ENCODE data around the gene C15orf39. TPM values are rescaled to one million over a fixed set of nuclear protein-coding genes. Genes with fewer than 3 reads are reported as not detected.

The C15orf39 gene
- total RNA-seq, 2 experiments from 2014 or later, result 47.0 to 48.6 TPM

GRCh38 chr15:75203017-75203907 lies 1.6 kb downstream of the C15orf39 start:
- Mint-ChIP-seq H3K4me3 (peak overlapping the region; percentile 92), H3K9me3 (no peaks in the 10 kb centered on the region), H3K36me3 (ENCODE audit: low read depth) (peaks cover 14% of the 10 kb centered on the region), H3K4me1 (peaks cover 57% of the 10 kb centered on the region), H3K27me3 (no peaks in the 10 kb centered on the region), H3K27ac (peak overlapping the region; percentile 93)
- POLR2A ChIA-PET, result interaction anchor here (0.6 to 0.7 kb wide), 2 partner anchors 101 to 149 kb away, joined by 4 to 9 read pairs; no protein-coding TSS in a partner anchor
- CTCF ChIA-PET, result interaction anchor here (0.6 to 2.4 kb wide), 8 partner anchors 12 to 639 kb away, joined by 3 to 34 read pairs (median 4); no protein-coding TSS in a partner anchor
- peak; percentile 12 for DNase-seq

DNA sequence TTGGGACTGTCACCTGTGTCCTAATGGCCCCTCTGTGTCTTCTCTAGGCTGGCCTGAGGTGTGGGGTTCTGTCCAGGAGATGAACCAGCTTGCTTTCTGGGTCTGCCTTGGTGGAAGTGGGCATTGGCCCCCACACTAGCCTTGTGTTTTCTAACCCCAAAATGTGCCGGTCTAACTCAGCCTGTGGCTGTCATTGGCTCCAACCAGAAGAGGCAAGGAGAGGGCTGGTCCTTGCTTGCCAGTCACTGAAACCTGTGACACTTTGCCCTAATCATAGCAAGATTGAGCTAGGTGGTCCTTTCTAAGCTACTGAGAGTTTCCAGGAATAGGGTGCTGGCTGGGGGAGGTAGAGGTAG lies 2.2 kb downstream of the C15orf39 start:
- H3K4me1 Mint-ChIP-seq, result peaks cover 51% of the 10 kb centered on the region
- H3K27me3 Mint-ChIP-seq, result no peaks in the 10 kb centered on the region

GRCh38 chr15:75204340-75205063 lies 2.8 kb downstream of the C15orf39 start:
- CTCF ChIA-PET, result interaction anchor here (0.6 to 3.0 kb wide), 17 partner anchors 9 to 637 kb away, joined by 3 to 34 read pairs (median 5); partner anchors contain the start of gene PPCDC

More for the DNA sequence above, 2.2 kb downstream of the C15orf39 start:
- POLR2A ChIA-PET, result interaction anchor here (0.6 to 0.9 kb wide), 3 partner anchors 101 to 161 kb away, joined by 3 to 9 read pairs (median 4); no protein-coding TSS in a partner anchor
- DNase-seq, result no peak
- H3K4me3 Mint-ChIP-seq, result peak overlapping the region; percentile 92
- peaks cover 18% of the 10 kb centered on the region for H3K36me3 Mint-ChIP-seq (ENCODE audit: low read depth)
- H3K9me3 Mint-ChIP-seq, result no peaks in the 10 kb centered on the region
- CTCF ChIA-PET, result interaction anchor here (0.6 to 3.0 kb wide), 15 partner anchors 8 to 638 kb away, joined by 3 to 34 read pairs (median 5); no protein-coding TSS in a partner anchor
- H3K27ac Mint-ChIP-seq, result peak overlapping the region; percentile 71

DNA sequence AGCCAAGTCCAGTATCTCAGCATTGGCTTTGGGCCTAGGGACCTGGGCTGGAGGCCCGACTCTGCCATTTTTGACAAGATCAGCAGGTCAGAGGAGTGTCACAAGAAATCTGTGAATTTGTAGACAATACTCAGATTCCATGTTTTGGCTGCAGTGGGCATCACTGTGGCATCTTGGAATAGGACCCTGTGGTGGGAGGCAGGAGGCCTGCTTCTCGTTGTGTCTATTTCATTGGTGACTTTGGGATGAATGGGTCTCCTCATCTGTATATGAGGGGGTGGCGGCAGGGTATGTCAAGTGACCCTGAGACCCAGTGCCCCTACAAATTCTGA lies 3.3 kb downstream of the C15orf39 start:
- H3K27ac Mint-ChIP-seq, result peak overlapping the region; percentile 4
- peaks cover 50% of the 10 kb centered on the region for H3K4me1 Mint-ChIP-seq
- no peak overlapping the region for H3K4me3 Mint-ChIP-seq
- peaks cover 27% of the 10 kb centered on the region for H3K36me3 Mint-ChIP-seq (ENCODE audit: low read depth)
- CTCF ChIA-PET, result interaction anchor here (0.9 to 3.0 kb wide), 8 partner anchors 10 to 182 kb away, joined by 3 to 34 read pairs (median 8); partner anchors contain the start of gene PPCDC
- H3K9me3 Mint-ChIP-seq, result no peaks in the 10 kb centered on the region
- no peaks in the 10 kb centered on the region for H3K27me3 Mint-ChIP-seq
- no peak for DNase-seq
- POLR2A ChIA-PET, result no interaction called here

More at GRCh38 chr15:75204340-75205063, 2.8 kb downstream of the C15orf39 start:
- no peaks in the 10 kb centered on the region for H3K9me3 Mint-ChIP-seq
- H3K36me3 Mint-ChIP-seq (ENCODE audit: low read depth), result peaks cover 25% of the 10 kb centered on the region
- POLR2A ChIA-PET, result interaction anchor here (0.7 to 0.9 kb wide), 2 partner anchors 150 to 161 kb away, joined by 3 to 9 read pairs; no protein-coding TSS in a partner anchor
- H3K4me1 Mint-ChIP-seq, result peaks cover 51% of the 10 kb centered on the region
- H3K27ac Mint-ChIP-seq, result peak overlapping the region; percentile 71
- H3K27me3 Mint-ChIP-seq, result no peaks in the 10 kb centered on the region
- H3K4me3 Mint-ChIP-seq, result peak overlapping the region; percentile 92
- DNase-seq, result peak; percentile 91

DNA sequence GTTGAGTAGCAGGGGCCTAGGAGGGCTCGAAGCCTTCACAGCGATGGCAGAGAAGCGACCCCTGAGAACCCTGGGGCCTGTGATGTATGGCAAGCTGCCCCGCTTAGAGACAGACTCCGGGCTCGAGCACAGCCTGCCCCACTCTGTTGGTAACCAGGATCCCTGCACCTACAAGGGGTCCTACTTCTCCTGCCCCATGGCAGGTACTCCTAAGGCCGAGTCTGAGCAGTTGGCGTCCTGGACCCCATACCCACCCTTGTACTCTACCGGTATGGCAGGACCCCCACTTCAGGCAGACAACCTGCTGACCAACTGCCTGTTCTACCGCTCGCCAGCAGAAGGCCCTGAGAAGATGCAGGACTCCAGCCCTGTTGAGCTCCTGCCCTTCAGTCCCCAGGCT lies 4.3 kb downstream of the C15orf39 start:
- Mint-ChIP-seq H3K27me3 (no peaks in the 10 kb centered on the region), H3K36me3 (ENCODE audit: low read depth) (peaks cover 28% of the 10 kb centered on the region), H3K4me3 (no peak overlapping the region), H3K9me3 (no peaks in the 10 kb centered on the region), H3K4me1 (peaks cover 46% of the 10 kb centered on the region), H3K27ac (no peak overlapping the region)
- ChIA-PET CTCF (interaction anchor here (1.0 to 3.0 kb wide), 4 partner anchors 9 to 181 kb away, joined by 3 to 20 read pairs (median 9); no protein-coding TSS in a partner anchor), POLR2A (no interaction called here)
- no peak for DNase-seq

GRCh38 chr15:75206803-75207617 lies 5.3 kb downstream of the C15orf39 start:
- Mint-ChIP-seq H3K27me3 (no peaks in the 10 kb centered on the region), H3K27ac (peak overlapping the region; percentile 41), H3K4me1 (peaks cover 41% of the 10 kb centered on the region), H3K9me3 (no peaks in the 10 kb centered on the region), H3K4me3 (no peak overlapping the region), H3K36me3 (ENCODE audit: low read depth) (peaks cover 28% of the 10 kb centered on the region)
- DNase-seq, result no peak
- POLR2A ChIA-PET, result no interaction called here
- CTCF ChIA-PET, result interaction anchor here (2.4 to 3.0 kb wide), 3 partner anchors 8 to 178 kb away, joined by 7 to 20 read pairs (median 8); no protein-coding TSS in a partner anchor

DNA sequence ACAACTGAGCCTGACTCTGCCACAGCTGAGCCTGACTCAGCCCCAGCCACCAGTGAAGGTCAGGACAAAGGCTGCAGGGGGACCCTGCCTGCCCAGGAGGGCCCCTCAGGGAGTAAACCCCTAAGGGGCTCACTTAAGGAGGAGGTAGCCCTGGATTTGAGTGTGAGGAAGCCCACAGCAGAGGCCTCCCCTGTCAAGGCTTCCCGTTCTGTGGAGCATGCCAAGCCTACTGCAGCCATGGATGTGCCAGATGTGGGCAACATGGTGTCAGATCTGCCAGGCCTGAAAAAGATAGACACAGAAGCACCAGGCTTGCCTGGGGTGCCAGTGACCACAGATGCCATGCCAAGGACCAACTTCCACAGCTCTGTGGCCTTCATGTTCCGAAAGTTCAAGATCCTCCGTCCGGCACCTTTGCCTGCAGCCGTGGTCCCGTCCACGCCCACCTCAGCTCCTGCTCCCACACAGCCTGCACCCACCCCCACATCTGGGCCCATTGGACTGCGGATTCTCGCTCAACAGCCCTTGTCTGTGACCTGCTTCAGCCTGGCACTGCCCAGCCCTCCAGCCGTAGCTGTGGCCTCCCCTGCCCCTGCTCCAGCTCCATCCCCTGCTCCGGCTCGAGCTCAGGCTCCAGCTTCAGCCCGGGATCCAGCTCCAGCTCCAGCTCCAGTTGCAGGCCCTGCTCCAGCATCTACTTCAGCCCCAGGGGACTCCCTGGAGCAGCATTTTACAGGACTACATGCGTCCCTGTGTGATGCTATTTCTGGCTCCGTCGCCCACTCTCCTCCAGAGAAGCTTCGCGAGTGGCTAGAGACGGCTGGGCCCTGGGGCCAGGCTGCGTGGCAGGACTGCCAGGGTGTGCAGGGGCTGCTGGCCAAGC lies 6.2 kb downstream of the C15orf39 start:
- ChIA-PET CTCF (interaction anchor here (2.0 to 3.2 kb wide), 5 partner anchors 9 to 178 kb away, joined by 7 to 16 read pairs (median 8); no protein-coding TSS in a partner anchor), POLR2A (no interaction called here)
- H3K27me3 Mint-ChIP-seq, result no peaks in the 10 kb centered on the region
- peaks cover 35% of the 10 kb centered on the region for H3K36me3 Mint-ChIP-seq (ENCODE audit: low read depth)
- H3K4me3 Mint-ChIP-seq, result no peak overlapping the region
- no peak for DNase-seq
- peaks cover 41% of the 10 kb centered on the region for H3K4me1 Mint-ChIP-seq
- peak overlapping the region; percentile 41 for H3K27ac Mint-ChIP-seq
- H3K9me3 Mint-ChIP-seq, result no peaks in the 10 kb centered on the region

- Mint-ChIP-seq H3K27ac (no peak overlapping the region), H3K4me3 (no peak overlapping the region), H3K9me3 (no peaks in the 10 kb centered on the region), H3K36me3 (ENCODE audit: low read depth) (peaks cover 32% of the 10 kb centered on the region), H3K27me3 (no peaks in the 10 kb centered on the region), H3K4me1 (peaks cover 35% of the 10 kb centered on the region)
- ChIA-PET CTCF (interaction anchor here (2.0 to 3.2 kb wide), 4 partner anchors 10 to 179 kb away, joined by 7 to 16 read pairs (median 8); no protein-coding TSS in a partner anchor), POLR2A (interaction anchor here (0.7 kb wide), 1 partner anchor 85 kb away, joined by 3 read pairs; no protein-coding TSS in a partner anchor)
- DNase-seq, result no peak
These were observed 7.0 kb downstream of the C15orf39 start for GRCh38 chr15:75208501-75209288.

DNA sequence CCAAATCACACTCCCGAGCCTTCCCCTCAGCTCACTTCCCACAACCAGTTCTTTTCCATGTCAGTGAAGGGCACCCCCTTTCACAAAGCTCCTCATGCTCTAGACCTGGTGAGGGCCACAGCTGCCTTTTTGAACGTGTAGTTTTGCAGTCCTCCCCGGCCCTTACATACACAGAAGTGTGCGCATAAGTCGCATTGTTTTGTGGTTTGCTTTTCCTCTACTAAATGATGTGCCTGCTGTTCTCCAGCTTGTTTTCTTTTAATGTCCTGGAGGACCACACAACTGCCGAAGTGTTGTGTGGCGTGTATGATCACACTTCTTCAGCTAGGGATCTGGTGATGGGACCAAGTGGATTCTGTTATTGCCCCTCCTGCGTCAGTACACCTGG lies 7.6 kb downstream of the C15orf39 start:
- CTCF ChIA-PET, result interaction anchor here (1.0 to 3.2 kb wide), 5 partner anchors 10 to 180 kb away, joined by 5 to 16 read pairs (median 7); no protein-coding TSS in a partner anchor
- H3K27ac Mint-ChIP-seq, result no peak overlapping the region
- no peak overlapping the region for H3K4me3 Mint-ChIP-seq

DNA sequence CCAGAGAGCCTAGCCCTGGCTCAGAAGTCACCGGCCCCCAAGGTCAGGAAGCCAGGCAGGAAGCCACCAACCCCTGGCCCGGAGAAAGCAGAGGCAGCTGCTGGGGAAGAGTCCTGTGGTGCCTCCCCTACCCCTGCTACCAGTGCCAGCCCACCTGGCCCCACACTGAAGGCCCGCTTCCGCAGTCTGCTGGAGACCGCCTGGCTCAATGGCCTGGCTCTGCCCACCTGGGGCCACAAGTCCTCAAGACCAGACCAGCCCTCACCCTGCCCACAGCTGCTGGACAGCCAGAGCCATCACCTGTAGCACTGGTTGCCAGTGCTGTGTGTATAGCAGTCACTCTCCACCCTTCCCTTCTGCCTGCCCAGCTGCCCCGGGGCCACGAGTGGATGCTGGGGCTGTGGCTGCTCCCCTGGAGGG lies 9.1 kb downstream of the C15orf39 start:
- no peaks in the 10 kb centered on the region for H3K9me3 Mint-ChIP-seq
- no peak overlapping the region for H3K27ac Mint-ChIP-seq
- no peaks in the 10 kb centered on the region for H3K27me3 Mint-ChIP-seq
- H3K4me3 Mint-ChIP-seq, result no peak overlapping the region
- peaks cover 28% of the 10 kb centered on the region for H3K36me3 Mint-ChIP-seq (ENCODE audit: low read depth)
- DNase-seq, result no peak
- H3K4me1 Mint-ChIP-seq, result peaks cover 16% of the 10 kb centered on the region
- ChIA-PET POLR2A (no interaction called here), CTCF (interaction anchor here (1.0 to 3.2 kb wide), 2 partner anchors 9 to 181 kb away, joined by 6 to 16 read pairs; partner anchors contain the start of gene C15orf39)

More for the DNA sequence above, 7.6 kb downstream of the C15orf39 start:
- H3K27me3 Mint-ChIP-seq, result no peaks in the 10 kb centered on the region
- peaks cover 29% of the 10 kb centered on the region for H3K4me1 Mint-ChIP-seq
- DNase-seq, result no peak
- H3K36me3 Mint-ChIP-seq (ENCODE audit: low read depth), result peaks cover 30% of the 10 kb centered on the region
- H3K9me3 Mint-ChIP-seq, result no peaks in the 10 kb centered on the region
- POLR2A ChIA-PET, result interaction anchor here (0.7 kb wide), 1 partner anchor 86 kb away, joined by 3 read pairs; no protein-coding TSS in a partner anchor

Measured in activated CD4-positive, alpha-beta T cell treated with anti-CD3 and anti-CD28 coated beads, Interleukin-2, amount 10 ng/mL, durations not matched to agents 7 days and 5 days (primary cell).